ENCODE data around the gene NDUFS8.

The NDUFS8 gene

GRCh38 chr11:68003846-68004550 lies 26.5 kb upstream of the NDUFS8 start, which contains the start of gene UNC93B1:
TSS of gene UNC93B1 (minus strand) at chr11:68004097. CDS start at chr11:68004043, 54 bp downstream.
- peak; percentile 8 for DNase-seq

GRCh38 chr11:68004551-68005335 lies 25.7 kb upstream of the NDUFS8 start:
- no peak for DNase-seq

GRCh38 chr11:68006606-68007166 lies 23.8 kb upstream of the NDUFS8 start:
- DNase-seq = no peak

GRCh38 chr11:68007498-68008380 lies 22.7 kb upstream of the NDUFS8 start:
- DNase-seq = no peak

- DNase-seq = no peak
Observed at GRCh38 chr11:68008381-68009337, 21.8 kb upstream of the NDUFS8 start.

- DNase-seq = no peak
Observed at GRCh38 chr11:68009391-68010089, 20.9 kb upstream of the NDUFS8 start.

GRCh38 chr11:68010090-68011041 lies 20.1 kb upstream of the NDUFS8 start, which contains the start of gene ALDH3B1:
TSS of gene ALDH3B1 (plus strand) at chr11:68010327. CDS start at chr11:68015298, 4,971 bp downstream.
- DNase-seq = no peak

GRCh38 chr11:68011051-68011943 lies 19.2 kb upstream of the NDUFS8 start:
- DNase-seq = no peak

GRCh38 chr11:68012044-68012842 lies 18.2 kb upstream of the NDUFS8 start:
- no peak for DNase-seq

- no peak for DNase-seq
Observed at GRCh38 chr11:68012843-68013610, 17.5 kb upstream of the NDUFS8 start.

GRCh38 chr11:68013611-68014156 lies 16.8 kb upstream of the NDUFS8 start:
- DNase-seq = no peak

GRCh38 chr11:68014157-68014946 lies 16.1 kb upstream of the NDUFS8 start:
- no peak for DNase-seq

- DNase-seq = no peak
Observed at GRCh38 chr11:68014947-68015447, 15.5 kb upstream of the NDUFS8 start.

- DNase-seq = no peak
Observed at GRCh38 chr11:68015467-68015866, 15.0 kb upstream of the NDUFS8 start.

- no peak for DNase-seq
Observed at GRCh38 chr11:68016161-68016903, 14.1 kb upstream of the NDUFS8 start.
